Measurements from ENCODE around the gene FLNA.
"Not testable (repeated sequence)": the region's sequence is repeated elsewhere in the genome, so short reads cannot be mapped to it uniquely, and the experiment has no call there.

FLNA gene

GRCh38 chrX:154402622-154403127 lies 28.2 kb upstream of the FLNA start:
- DNase-seq (ENCODE audit: low spot score) = no peak
- no peak for TF ChIP-seq CTCF (IDR thresholded peaks at IDR 0.05; ENCODE audit: extremely low read depth, missing control alignments)

GRCh38 chrX:154401918-154402621 lies 27.6 kb upstream of the FLNA start:
- DNase-seq (ENCODE audit: low spot score) = no peak
- TF ChIP-seq CTCF (IDR thresholded peaks at IDR 0.05; ENCODE audit: extremely low read depth, missing control alignments) = no peak

GRCh38 chrX:154401045-154401799 lies 26.8 kb upstream of the FLNA start:
- TF ChIP-seq CTCF (IDR thresholded peaks at IDR 0.05; ENCODE audit: extremely low read depth, missing control alignments) = no peak
- DNase-seq (ENCODE audit: low spot score) = no peak

GRCh38 chrX:154400369-154400817 lies 26.0 kb upstream of the FLNA start:
- DNase-seq (ENCODE audit: low spot score) = not testable (repeated sequence)

- DNase-seq (ENCODE audit: low spot score) = no peak
- TF ChIP-seq CTCF (IDR thresholded peaks at IDR 0.05; ENCODE audit: extremely low read depth, missing control alignments) = no peak
Observed at GRCh38 chrX:154399527-154400368, 25.3 kb upstream of the FLNA start.

GRCh38 chrX:154398668-154399526 lies 24.5 kb upstream of the FLNA start:
- TF ChIP-seq CTCF (IDR thresholded peaks at IDR 0.05; ENCODE audit: extremely low read depth, missing control alignments) = peak; percentile 63
- DNase-seq (ENCODE audit: low spot score) = peak; percentile 57

All from GM20000 (cell line).